IMR-90 (cell line): ENCODE results near the gene WBP11. TPM values are rescaled to one million over a fixed set of nuclear protein-coding genes. Genes with fewer than 3 reads are reported as not detected.

Source experiments
- ATAC-seq: fragments of 200-7000 bp; cut with Tn5 transposase; 2 replicates; pipeline ENCODE4 v1.9.1; 2020; ENCODE audit warnings: low read depth, mild to moderate bottlenecking, moderate library complexity
- BruUV-seq: library from RNA; stranded (reverse); fragments of 400-500 nt; replicated peaks from 2 replicates; lab custom pipeline; 2021; lab: Mats Ljungman, UMichigan
- CTCF ChIA-PET: fragments of 300-600 bp; formaldehyde crosslinking; extraction: SDS; loops from one replicate; lab custom pipeline; 2021; ENCODE audit warnings: antibody characterized with exemption; lab: Yijun Ruan, JAX
- POLR2A ChIA-PET: fragments of 300-600 bp; sonication (Branson Sonifier 250); formaldehyde crosslinking; loops from one replicate; lab custom pipeline; 2022; ENCODE audit warnings: antibody characterized with exemption; ENCODE audit not compliant: unreplicated experiment; lab: Charles Lee
- DNase-seq: peaks from one replicate; pipeline ENCODE4 v3.0.0; 2013
- H2AFZ ChIP-seq: replicated peaks from 2 replicates; pipeline ENCODE3; 2013; ENCODE audit warnings: low read length, mild to moderate bottlenecking; ENCODE audit not compliant: poor library complexity
- H2AK5ac ChIP-seq: 2 replicates; pipeline ENCODE4 v1.6.1; 2013; ENCODE audit warnings: low read depth, low read length, inconsistent platforms
- H2AK9ac ChIP-seq: replicated peaks from 2 replicates; pipeline ENCODE3; 2013; ENCODE audit warnings: mild to moderate bottlenecking, low read depth, low read length, moderate library complexity; ENCODE audit not compliant: poor library complexity
- H2BK120ac ChIP-seq: 2 replicates; pipeline ENCODE4 v1.6.1; 2013; ENCODE audit warnings: low read depth, low read length, inconsistent platforms
- H2BK15ac ChIP-seq: 3 replicates; pipeline ENCODE4 v1.6.1; 2013; ENCODE audit warnings: low read depth, low read length, inconsistent platforms
- H2BK20ac ChIP-seq: 2 replicates; pipeline ENCODE4 v1.6.1; 2013; ENCODE audit warnings: low read depth, mild to moderate bottlenecking, inconsistent platforms, low read length, moderate library complexity
- H2BK5ac ChIP-seq: 2 replicates; pipeline ENCODE4 v1.6.1; 2013; ENCODE audit warnings: mild to moderate bottlenecking, low read depth, low read length, inconsistent platforms; ENCODE audit not compliant: poor library complexity, severe bottlenecking
- H3K14ac ChIP-seq: replicated peaks from 2 replicates; pipeline ENCODE4 v1.6.1; 2013; ENCODE audit warnings: low read depth, low read length, inconsistent platforms
- H3K18ac ChIP-seq: 2 replicates; pipeline ENCODE4 v1.6.1; 2013; ENCODE audit warnings: low read depth, low read length, control low read depth
- H3K23ac ChIP-seq: 2 replicates; pipeline ENCODE4 v1.6.1; 2013; ENCODE audit warnings: low read depth, low read length, inconsistent platforms
- H3K27ac ChIP-seq: 2 replicates; pipeline ENCODE4 v1.5.1; 2013; ENCODE audit warnings: mild to moderate bottlenecking, control low read depth, low read length; ENCODE audit not compliant: insufficient read depth
- H3K27me3 ChIP-seq: 2 replicates; pipeline ENCODE4 v1.6.1; 2013; ENCODE audit warnings: low read length; ENCODE audit not compliant: control insufficient read depth, insufficient read depth
- H3K36me3 ChIP-seq: 2 replicates; pipeline ENCODE4 v1.6.1; 2013; ENCODE audit warnings: low read length, mixed read lengths; ENCODE audit not compliant: control insufficient read depth, insufficient read depth
- H3K4ac ChIP-seq: 2 replicates; pipeline ENCODE4 v1.6.1; 2013; ENCODE audit warnings: low read depth, low read length, inconsistent platforms
- H3K4me1 ChIP-seq: 2 replicates; pipeline ENCODE4 v1.6.1; 2013; ENCODE audit warnings: low read length, mixed read lengths; ENCODE audit not compliant: control insufficient read depth, insufficient read depth
- H3K4me2 ChIP-seq: 2 replicates; pipeline ENCODE4 v1.6.1; 2013; ENCODE audit warnings: low read depth, mild to moderate bottlenecking, control low read depth, low read length, moderate library complexity
- H3K4me3 ChIP-seq: 2 replicates; pipeline ENCODE4 v1.5.1; 2013; ENCODE audit warnings: low read depth, mild to moderate bottlenecking, control low read depth, low read length, moderate library complexity; ENCODE audit not compliant: insufficient read depth
- H3K56ac ChIP-seq: 2 replicates; pipeline ENCODE4 v1.6.1; 2013; ENCODE audit warnings: low read length, inconsistent platforms; ENCODE audit not compliant: insufficient read depth; ENCODE audit errors: extremely low read depth
- H3K79me1 ChIP-seq, 2 experiments: 2 replicates each; pipeline ENCODE4 v1.6.1; 2013; ENCODE audit warnings: low read length in 2 of 2, inconsistent platforms in 1 of 2, low read depth in 1 of 2
- H3K9ac ChIP-seq: 2 replicates; pipeline ENCODE4 v1.6.1; 2013; ENCODE audit warnings: low read depth, low read length, control low read depth
- H3K9me1 ChIP-seq: 2 replicates; pipeline ENCODE4 v1.6.1; 2013; ENCODE audit warnings: low read length, inconsistent platforms; ENCODE audit not compliant: insufficient read depth
- H3K9me3 ChIP-seq: 2 replicates; pipeline ENCODE4 v1.6.1; 2013; ENCODE audit warnings: low read length; ENCODE audit not compliant: control insufficient read depth, insufficient read depth
- H4K20me1 ChIP-seq: 2 replicates; pipeline ENCODE4 v1.6.1; 2013; ENCODE audit warnings: low read length, inconsistent platforms; ENCODE audit not compliant: insufficient read depth
- H4K5ac ChIP-seq: 2 replicates; pipeline ENCODE4 v1.6.1; 2013; ENCODE audit warnings: mild to moderate bottlenecking, low read depth, low read length, control low read depth
- H4K8ac ChIP-seq, 2 experiments: 2 replicates each; pipeline ENCODE4 v1.6.1; 2013; ENCODE audit warnings: low read depth in 2 of 2, low read length in 2 of 2, control low read depth in 1 of 2, inconsistent platforms in 1 of 2
- H4K91ac ChIP-seq: 2 replicates; pipeline ENCODE4 v1.6.1; 2013; ENCODE audit warnings: low read depth, low read length, inconsistent platforms; ENCODE audit not compliant: insufficient read depth
- CEBPB ChIP-seq: IDR thresholded peaks from 2 replicates; pipeline ENCODE4 v1.6.1; 2012; ENCODE audit warnings: low read depth, low read length, improper control_type of control experiment
- CHD1 ChIP-seq: IDR thresholded peaks from 2 replicates; pipeline ENCODE4 v1.6.1; 2012; ENCODE audit warnings: low read depth, low read length, improper control_type of control experiment
- FOS ChIP-seq: fragments of 150-350 bp; IDR thresholded peaks from 2 replicates; pipeline ENCODE4 v1.6.1; 2016; ENCODE audit warnings: low read depth, low read length
- MAFK ChIP-seq: IDR thresholded peaks from 2 replicates; pipeline ENCODE4 v1.6.1; 2012; ENCODE audit warnings: low read depth, low read length, improper control_type of control experiment
- MAZ ChIP-seq: IDR thresholded peaks from 2 replicates; pipeline ENCODE4 v1.6.1; 2012; ENCODE audit warnings: low read depth, mild to moderate bottlenecking, low read length, improper control_type of control experiment, moderate library complexity, borderline replicate concordance
- NFE2L2 ChIP-seq: fragments of 150-350 bp; IDR thresholded peaks from 2 replicates; pipeline ENCODE4 v1.6.1; 2016; ENCODE audit warnings: low read depth, mild to moderate bottlenecking, low read length
- RAD21 ChIP-seq: IDR thresholded peaks from 2 replicates; pipeline ENCODE4 v1.6.1; 2012; ENCODE audit warnings: low read length, improper control_type of control experiment
- RCOR1 ChIP-seq: IDR thresholded peaks from 2 replicates; pipeline ENCODE4 v1.6.1; 2012; ENCODE audit warnings: mild to moderate bottlenecking, low read length, improper control_type of control experiment; ENCODE audit not compliant: insufficient replicate concordance
- RFX5 ChIP-seq: IDR thresholded peaks from 2 replicates; pipeline ENCODE4 v1.8.0; 2012; ENCODE audit warnings: low read depth, mild to moderate bottlenecking, low read length, moderate library complexity
- SMC3 ChIP-seq: fragments of 150-350 bp; IDR thresholded peaks from 2 replicates; pipeline ENCODE4 v1.6.1; 2016; ENCODE audit warnings: low read depth, mild to moderate bottlenecking, antibody characterized with exemption, low read length, moderate library complexity
- WGBS, 2 experiments: methylation state at CpG; one replicate each; pipeline versions ENCODE4 v1.1.5 to v1.1.7; 2013; ENCODE audit warnings: missing lambda C conversion rate in 2 of 2; ENCODE audit not compliant: insufficient read length in 1 of 2; ENCODE audit errors: extremely low coverage in 2 of 2; 5-methylcytosine and 5-hydroxymethylcytosine counted together
- dilution Hi-C: fragments of 300-500 bp; cut with HindIII; formaldehyde crosslinking; loops from one replicate; pipeline ENCODE4 v1.14.3; 2018; ENCODE audit warnings: low sequenced_read_pairs; ENCODE audit not compliant: unreplicated experiment
- in situ Hi-C: fragments of 300-500 bp; cut with MboI; formaldehyde crosslinking; loops from 3 replicates; pipeline ENCODE4 v1.14.3; 2019; ENCODE audit warnings: low sequenced_read_pairs, inconsistent platforms, mixed read lengths
- intact Hi-C: fragments of 100-400 bp; cut with micrococcal nuclease; formaldehyde crosslinking; loops from 2 replicates; pipeline ENCODE4 v1.10.0; 2022
- polyA plus RNA-seq, 3 experiments: library from polyadenylated mRNA; depleted of rRNA; stranded (reverse); fragments of >200 nt; gene quantifications; 2 replicates each; pipeline ENCODE4 v1.2.3, GENCODE V29; 2012; ENCODE audit warnings: low replicate concordance in 1 of 3
- total RNA-seq: library from RNA; depleted of rRNA; stranded (reverse); fragments of >200 nt; gene quantifications from 2 replicates; pipeline ENCODE4 v1.2.3, GENCODE V29; 2012
- TF ChIP-seq, protein P1 (sequence below): fragments of 150-350 bp; IDR thresholded peaks from 2 replicates; pipeline ENCODE4 v1.6.1; 2017; ENCODE audit warnings: mild to moderate bottlenecking, antibody characterized with exemption, low read length, low read depth

Gene WBP11
- total and polyA plus RNA-seq, 2 of the 4 experiments (the other 2 are of a cell fraction), result 2.5 to 18.3 TPM

DNA sequence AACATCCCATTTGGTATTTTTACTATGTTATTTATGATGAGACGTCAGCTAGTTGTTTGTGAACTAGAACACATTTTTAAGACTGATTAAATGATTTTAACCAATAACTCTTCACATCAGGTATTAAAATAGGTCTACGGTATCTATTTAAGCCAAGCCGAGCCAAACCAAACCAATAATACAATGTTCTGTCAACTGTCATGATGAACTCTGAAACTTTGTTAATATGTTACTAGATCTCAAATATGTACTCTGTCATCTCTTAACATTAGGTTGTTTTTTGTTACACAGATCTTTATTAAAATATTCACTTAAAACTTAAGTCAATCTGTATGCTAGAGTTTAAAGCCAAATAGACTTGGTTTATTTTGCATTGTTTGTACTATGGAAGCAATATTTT is 39.0 kb upstream of the WBP11 start:
- dilution Hi-C loops (no loop called here), in situ Hi-C loops (loop anchor here (5.0 kb wide), 1 partner anchor 155 kb away; no protein-coding TSS in a partner anchor)

More for the DNA sequence above, 39.0 kb upstream of the WBP11 start:
- Histone ChIP-seq H3K56ac (no peak overlapping the region), H2AK5ac (no peak overlapping the region), H3K9ac (no peak overlapping the region), H3K79me1 (no peaks in the 10 kb centered on the region), H3K18ac (no peak overlapping the region), H3K9me3 (no peaks in the 10 kb centered on the region), H3K4me1 (peaks cover 3% of the 10 kb centered on the region; the same call in 1 of the 2 replicates), H2BK120ac (peak overlapping the region; percentile 66; the same call in 1 of the 2 replicates), H3K4me2 (no peak overlapping the region), H2BK5ac (peak overlapping the region; percentile 74), H2AK9ac (no peak overlapping the region), H3K4ac (peak overlapping the region; percentile 45; the same call in 1 of the 2 replicates), H2BK20ac (no peak overlapping the region), H3K23ac (no peak overlapping the region), H3K9me1 (no peaks in the 10 kb centered on the region; the same call in 1 of the 2 replicates), H3K27ac (no peak overlapping the region), H4K5ac (no peak overlapping the region), H4K20me1 (no peaks in the 10 kb centered on the region), H2AFZ (no peak overlapping the region), H2BK15ac (no peak overlapping the region), H4K8ac (no peak overlapping the region; a peak in 1 of 4 replicates), H3K27me3 (no peaks in the 10 kb centered on the region), H3K14ac (no peak overlapping the region), H3K36me3 (no peaks in the 10 kb centered on the region), H3K4me3 (no peak overlapping the region), H4K91ac (no peak overlapping the region)
- TF ChIP-seq NFE2L2 (no peak), MAZ (no peak), CEBPB (no peak), CHD1 (no peak), SMC3 (no peak), MAFK (no peak), RFX5 (no peak), FOS (no peak), RCOR1 (no peak), RAD21 (no peak)
- TF ChIP-seq, protein P1, sequence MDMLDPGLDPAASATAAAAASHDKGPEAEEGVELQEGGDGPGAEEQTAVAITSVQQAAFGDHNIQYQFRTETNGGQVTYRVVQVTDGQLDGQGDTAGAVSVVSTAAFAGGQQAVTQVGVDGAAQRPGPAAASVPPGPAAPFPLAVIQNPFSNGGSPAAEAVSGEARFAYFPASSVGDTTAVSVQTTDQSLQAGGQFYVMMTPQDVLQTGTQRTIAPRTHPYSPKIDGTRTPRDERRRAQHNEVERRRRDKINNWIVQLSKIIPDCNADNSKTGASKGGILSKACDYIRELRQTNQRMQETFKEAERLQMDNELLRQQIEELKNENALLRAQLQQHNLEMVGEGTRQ, result no peak
- no peak for ATAC-seq
- WGBS, 2 experiments, result no CpG with 5 or more reads among the region's 3 CpGs
- intact Hi-C loops, result loop anchor here (10.0 kb wide), 1 partner anchor 208 kb away; no protein-coding TSS in a partner anchor
- ChIA-PET CTCF (no interaction called here), POLR2A (no interaction called here)
- BruUV-seq, result no TSS peak
- DNase-seq, result no peak
